Heart left ventricle (tissue), 13 donors: ENCODE data around the gene PRKN.

Experiments used
- CTCF ChIP-seq, 12 donors: fragments of 200-600 bp; sonication (generic) in 4 of 12; IDR thresholded peaks; one replicate each; pipeline versions ENCODE4 v1.5.0 to v1.8.0; 2018 to 2022; ENCODE audit warnings: antibody characterized with exemption in 12 of 12, mild to moderate bottlenecking in 5 of 12
- POLR2A ChIP-seq, 2 donors: fragments of 450-650 bp; IDR thresholded peaks; one replicate each; pipeline ENCODE4 v1.6.1; 2017; ENCODE audit warnings: antibody characterized with exemption in 2 of 2, mild to moderate bottlenecking in 2 of 2, moderate library complexity in 2 of 2
- donor health status: ischemic (EF 13 %, LVEDD 7.1; RV severe dilation, severe dysfunction).
- donor health status: DM: no; HTN: yes; CAD: no.
- donor health status: DM: no; HTN: no; CAD: no.
- donor health status: ischemic (EF 25% LVEDD 6.9; RV normal size, moderate dysfunction).
- donor health status: ischemic (EF 25% LVEDD 5.7; RV mildly dilated, moderate dysfunction).
- donor health status: ischemic (EF 35%, LVEDD 5.7; RV mildly dilated, moderate dysfunction).
- donor health status: nonischemic (EF 11% LVEDD 7.7; RV severe dilation, severe dysfunction).
- donor health status: DM: yes; HTN: yes; CAD: no.
- donor health status: PGD.
- donor health status: ischemic (EF 29% LVEDD 5.4; RV normal size, mild dysfunction).
- donor health status: nonischemic (EF 23%, LVEDD 6.1; RV moderate dilation, normal function).

GRCh38 chr6:161722394-161722793 is 1005.2 kb downstream of the PRKN start:
- TF ChIP-seq POLR2A (IDR thresholded peaks at IDR 0.05), result no peak
- TF ChIP-seq CTCF (IDR thresholded peaks at IDR 0.05), result no peak
